Uterus (tissue), 4 donors: Measurements from ENCODE around the gene HTR2B. TPM values are rescaled to one million over a fixed set of nuclear protein-coding genes. Genes with fewer than 3 reads are reported as not detected.

Source experiments
- DNase-seq, 2 donors: peaks; one replicate each; pipeline ENCODE4 v3.0.0-alpha.2; 2019 to 2020
- H3K27ac ChIP-seq, 2 donors: fragments of 200-600 bp; sonication (generic); 1 replicate in 1 of 2; 2 replicates in 1 of 2; pipeline ENCODE4 v1.5.1; 2016 to 2018
- H3K27me3 ChIP-seq, 2 donors: fragments of 200-600 bp; sonication (generic); one replicate each; pipeline ENCODE4 v1.5.1; 2018 to 2019; ENCODE audit warnings: control low read depth in 1 of 2
- H3K36me3 ChIP-seq, 2 donors: fragments of 200-600 bp; sonication (generic); one replicate each; pipeline ENCODE4 v1.5.1; 2019; ENCODE audit warnings: control low read depth in 1 of 2
- H3K4me1 ChIP-seq, 2 donors: fragments of 200-600 bp; sonication (generic); one replicate each; pipeline ENCODE4 v1.5.1; 2018 to 2019; ENCODE audit warnings: control low read depth in 1 of 2
- H3K4me3 ChIP-seq, 2 donors: fragments of 200-600 bp; sonication (generic); 1 replicate in 1 of 2; 2 replicates in 1 of 2; pipeline ENCODE4 v1.5.1; 2018 to 2019; ENCODE audit warnings: mild to moderate bottlenecking in 1 of 2
- H3K9me3 ChIP-seq, 2 donors: fragments of 200-600 bp; sonication (generic); one replicate each; pipeline ENCODE4 v1.5.1; 2019; ENCODE audit warnings: control low read depth in 1 of 2
- CTCF ChIP-seq, 4 experiments: fragments of 200-600 bp in 2 of 4; fragments of 450-650 bp in 2 of 4; sonication (generic) in 2 of 4; IDR thresholded peaks; one replicate each; pipeline ENCODE4 v1.5.1; 2016 to 2019; ENCODE audit warnings: antibody characterized with exemption in 4 of 4, mild to moderate bottlenecking in 2 of 4, moderate library complexity in 1 of 4
- POLR2A ChIP-seq, 2 donors: fragments of 450-650 bp; IDR thresholded peaks; one replicate each; pipeline ENCODE4 v1.6.1; 2016; ENCODE audit warnings: antibody characterized with exemption in 2 of 2, mild to moderate bottlenecking in 1 of 2, moderate library complexity in 1 of 2
- intact Hi-C: fragments of 100-400 bp; cut with DNase I; formaldehyde crosslinking; loops from one replicate; pipeline ENCODE4 v1.15.1; 2023; ENCODE audit warnings: low total_unique reads
- total RNA-seq, 4 donors: library from RNA; depleted of rRNA in 3 of 4; stranded (reverse); fragments of >200 nt in 3 of 4; gene quantifications; one replicate each; pipeline versions ENCODE4 v1.1.0 to v1.2.4, GENCODE V29; 2014 to 2023
- donor health status: DM: yes; HTN: yes; CAD: no.

The HTR2B gene
- total RNA-seq, 4 donors from 2014 or later: 2.9 to 8.6 (median 4.0) TPM

GRCh38 chr2:231117922-231118613 is 6.8 kb downstream of the HTR2B start:
- no peaks in the 10 kb centered on the region for H3K9me3 ChIP-seq
- H3K27ac ChIP-seq: peak overlapping the region; percentile 60 to 89
- no peak for TF ChIP-seq POLR2A (IDR thresholded peaks at IDR 0.05)
- no peak for TF ChIP-seq CTCF (IDR thresholded peaks at IDR 0.05)
- no peak for DNase-seq
- no peaks in the 10 kb centered on the region for H3K36me3 ChIP-seq
- H3K4me1 ChIP-seq: peaks cover 0 to 10% of the 10 kb centered on the region in 2 donors
- H3K4me3 ChIP-seq: peak overlapping the region; percentile 5 to 8
- intact Hi-C loops: no loop called here
- no peaks in the 10 kb centered on the region for H3K27me3 ChIP-seq

GRCh38 chr2:231117148-231117547 is 7.7 kb downstream of the HTR2B start:
- TF ChIP-seq POLR2A (IDR thresholded peaks at IDR 0.05): no peak
- TF ChIP-seq CTCF (IDR thresholded peaks at IDR 0.05): no peak
- peak overlapping the region; percentile 60 to 89 for H3K27ac ChIP-seq
- intact Hi-C loops: no loop called here

GRCh38 chr2:231115651-231116050 is 9.2 kb downstream of the HTR2B start:
- intact Hi-C loops: no loop called here
- H3K4me1 ChIP-seq: no peaks in the 10 kb centered on the region
- no peaks in the 10 kb centered on the region for H3K9me3 ChIP-seq
- H3K27ac ChIP-seq: peak overlapping the region; percentile 60 to 89
- TF ChIP-seq CTCF (IDR thresholded peaks at IDR 0.05) (no peak), POLR2A (IDR thresholded peaks at IDR 0.05) (no peak)
- no peaks in the 10 kb centered on the region for H3K36me3 ChIP-seq
- no peaks in the 10 kb centered on the region for H3K27me3 ChIP-seq
- no peak for DNase-seq
- no peak overlapping the region for H3K4me3 ChIP-seq

More at GRCh38 chr2:231117148-231117547, 7.7 kb downstream of the HTR2B start:
- Histone ChIP-seq H3K27me3 (no peaks in the 10 kb centered on the region), H3K9me3 (no peaks in the 10 kb centered on the region), H3K4me1 (peaks cover 0 to 4% of the 10 kb centered on the region in 2 donors), H3K4me3 (no peak overlapping the region), H3K36me3 (no peaks in the 10 kb centered on the region)
- DNase-seq: no peak

- no peaks in the 10 kb centered on the region for H3K27me3 ChIP-seq
- H3K27ac ChIP-seq: peak overlapping the region; percentile 75 to 89
- DNase-seq: no peak
- no peaks in the 10 kb centered on the region for H3K36me3 ChIP-seq
- H3K4me1 ChIP-seq: no peaks in the 10 kb centered on the region
- intact Hi-C loops: no loop called here
- no peak overlapping the region for H3K4me3 ChIP-seq
- no peak for TF ChIP-seq POLR2A (IDR thresholded peaks at IDR 0.05)
- TF ChIP-seq CTCF (IDR thresholded peaks at IDR 0.05): no peak
- H3K9me3 ChIP-seq: no peaks in the 10 kb centered on the region
Observed at GRCh38 chr2:231113489-231113888, 11.4 kb downstream of the HTR2B start.

GRCh38 chr2:231111987-231112386 is 12.9 kb downstream of the HTR2B start:
- Histone ChIP-seq H3K27ac (peak overlapping the region; percentile 75 to 89), H3K4me1 (no peaks in the 10 kb centered on the region)
- DNase-seq: no peak

More at GRCh38 chr2:231111987-231112386, 12.9 kb downstream of the HTR2B start:
- no peaks in the 10 kb centered on the region for H3K9me3 ChIP-seq
- no peak overlapping the region for H3K4me3 ChIP-seq
- no peaks in the 10 kb centered on the region for H3K27me3 ChIP-seq
- H3K36me3 ChIP-seq: no peaks in the 10 kb centered on the region
- no peak for TF ChIP-seq CTCF (IDR thresholded peaks at IDR 0.05)
- no peak for TF ChIP-seq POLR2A (IDR thresholded peaks at IDR 0.05)
- intact Hi-C loops: no loop called here
